Keratinocyte (primary cell): ENCODE data around the gene HAO2. TPM values are rescaled to one million over a fixed set of nuclear protein-coding genes. Genes with fewer than 3 reads are reported as not detected.

Experiments
- DNase-seq: peaks from one replicate; pipeline ENCODE4 v3.0.0-alpha.2; 2011; ENCODE audit warnings: low read depth, missing footprints, low spot score
- FAIRE-seq: peaks from 2 replicates; lab custom pipeline; 2011; peaks lifted over from hg19 to GRCh38; lab: Jason Lieb, UNC
- H2AFZ ChIP-seq: 2 replicates; pipeline ENCODE4 v1.6.0; 2012; ENCODE audit warnings: low read length, control low read depth, inconsistent platforms; ENCODE audit not compliant: control insufficient read depth
- H3K27ac ChIP-seq: 2 replicates; pipeline ENCODE4 v1.5.1; 2011; ENCODE audit warnings: low read length; ENCODE audit not compliant: control insufficient read depth, insufficient read depth
- H3K27me3 ChIP-seq: 3 replicates; pipeline ENCODE4 v1.6.0; 2011; ENCODE audit warnings: low read length; ENCODE audit not compliant: control insufficient read depth, insufficient read depth; ENCODE audit errors: extremely low read depth
- H3K36me3 ChIP-seq, 2 experiments: 2 replicates in 1 of 2; 3 replicates in 1 of 2; pipeline ENCODE4 v1.5.1; 2011; ENCODE audit warnings: low read length in 2 of 2, mild to moderate bottlenecking in 1 of 2; ENCODE audit not compliant: control insufficient read depth in 2 of 2, insufficient read depth in 2 of 2; ENCODE audit errors: extremely low read depth in 1 of 2
- H3K4me1 ChIP-seq: 3 replicates; pipeline ENCODE4 v1.5.1; 2011; ENCODE audit warnings: low read length; ENCODE audit not compliant: control insufficient read depth, insufficient read depth; ENCODE audit errors: extremely low read depth
- H3K4me2 ChIP-seq: 3 replicates; pipeline ENCODE4 v1.6.0; 2011; ENCODE audit warnings: low read depth, low read length; ENCODE audit not compliant: control insufficient read depth, insufficient read depth; ENCODE audit errors: extremely low read depth
- H3K4me3 ChIP-seq, 3 experiments: fragments of 200-600 bp in 1 of 3; sonication (generic) in 1 of 3; 2 replicates in 2 of 3; 3 replicates in 1 of 3; pipeline ENCODE4 v1.5.1; 2011 to 2016; ENCODE audit warnings: low read length in 3 of 3, mild to moderate bottlenecking in 3 of 3, control low read depth in 2 of 3, inconsistent platforms in 1 of 3, low read depth in 1 of 3, mixed read lengths in 1 of 3, mixed run types in 1 of 3, moderate library complexity in 1 of 3; ENCODE audit not compliant: control insufficient read depth in 2 of 3, insufficient read depth in 2 of 3; ENCODE audit errors: extremely low read depth in 1 of 3
- H3K79me2 ChIP-seq: 2 replicates; pipeline ENCODE4 v1.6.0; 2012; ENCODE audit warnings: low read length; ENCODE audit not compliant: control insufficient read depth, insufficient read depth
- H3K9ac ChIP-seq: 3 replicates; pipeline ENCODE4 v1.6.0; 2011; ENCODE audit warnings: low read length; ENCODE audit not compliant: control insufficient read depth, insufficient read depth; ENCODE audit errors: extremely low read depth
- H3K9me1 ChIP-seq: 3 replicates; pipeline ENCODE4 v1.6.0; 2011; ENCODE audit warnings: low read length; ENCODE audit not compliant: control insufficient read depth, insufficient read depth; ENCODE audit errors: extremely low read depth
- H3K9me3 ChIP-seq: 2 replicates; pipeline ENCODE4 v1.5.1; 2012; ENCODE audit warnings: low read depth, low read length; ENCODE audit not compliant: control insufficient read depth
- H4K20me1 ChIP-seq: 3 replicates; pipeline ENCODE4 v1.6.0; 2011; ENCODE audit warnings: low read length; ENCODE audit not compliant: control insufficient read depth, insufficient read depth; ENCODE audit errors: extremely low read depth
- CTCF ChIP-seq, 3 experiments: IDR thresholded peaks in 1 of 3; conservative IDR thresholded peaks in 1 of 3; optimal IDR thresholded peaks in 1 of 3; 2 replicates in 2 of 3; 3 replicates in 1 of 3; pipeline versions ENCODE3 to v1.5.1; 2011; ENCODE audit warnings: low read length in 3 of 3, mild to moderate bottlenecking in 3 of 3, moderate library complexity in 2 of 3, control low read depth in 1 of 3, inconsistent platforms in 1 of 3; ENCODE audit not compliant: insufficient read depth in 2 of 3; ENCODE audit errors: extremely low read depth in 1 of 3
- EZH2 ChIP-seq: IDR thresholded peaks from one replicate; pipeline ENCODE4 v1.6.1; 2012; ENCODE audit warnings: inconsistent platforms, mild to moderate bottlenecking, low read length, moderate library complexity
- dilution Hi-C: fragments of 300-500 bp; cut with MboI; formaldehyde crosslinking; loops from one replicate; pipeline ENCODE4 v1.7.0; 2020; ENCODE audit warnings: low sequenced_read_pairs; ENCODE audit not compliant: extremely low pct_ligation_motif_present
- polyA plus RNA-seq, 5 experiments: library from polyadenylated mRNA; depleted of rRNA in 3 of 5; stranded (reverse) in 3 of 5; stranded (forward) in 1 of 5; unstranded in 1 of 5; fragments of >200 nt; gene quantifications; 1 replicate in 1 of 5; 2 replicates in 3 of 5; 3 replicates in 1 of 5; pipeline versions ENCODE4 v1.2.1 to v1.2.3, GENCODE V29; 2011 to 2012; ENCODE audit warnings: missing spikeins in 2 of 5, low read depth in 1 of 5, low replicate concordance in 1 of 5

Gene HAO2
- polyA plus RNA-seq, 1 donor (not counting 4 experiments of a cell fraction or from before 2014, with no cell fraction given) = not detected

GRCh38 chr1:119384591-119384990, 16.0 kb downstream of the HAO2 start:
- no peak overlapping the region for H2AFZ ChIP-seq
- DNase-seq = no peak
- no peak for FAIRE-seq
- H3K9me1 ChIP-seq = no peaks in the 10 kb centered on the region
- H3K4me2 ChIP-seq = no peak overlapping the region
- H3K9me3 ChIP-seq = no peaks in the 10 kb centered on the region
- H3K9ac ChIP-seq = no peak overlapping the region
- peaks cover 4% of the 10 kb centered on the region for H3K27me3 ChIP-seq
- no peaks in the 10 kb centered on the region for H3K36me3 ChIP-seq
- dilution Hi-C loops = no loop called here
- no peak overlapping the region for H3K27ac ChIP-seq
- H3K79me2 ChIP-seq = no peaks in the 10 kb centered on the region
- peaks cover 2% of the 10 kb centered on the region for H3K4me1 ChIP-seq
- H4K20me1 ChIP-seq = no peaks in the 10 kb centered on the region
- H3K4me3 ChIP-seq = no peak overlapping the region
- TF ChIP-seq CTCF (optimal IDR thresholded peaks at IDR 0.05 in 1 of 3, IDR thresholded peaks at IDR 0.05 in 1 of 3, conservative IDR thresholded peaks at IDR 0.05 in 1 of 3; ENCODE audit: extremely low read depth in 1 of 3, insufficient read depth in 2 of 3, low read length in 3 of 3) = no peak
- TF ChIP-seq EZH2 = no peak

- H3K27me3 ChIP-seq = peaks cover 4% of the 10 kb centered on the region
- no peak overlapping the region for H3K4me2 ChIP-seq
- no peak overlapping the region for H3K27ac ChIP-seq
- H3K79me2 ChIP-seq = no peaks in the 10 kb centered on the region
- TF ChIP-seq CTCF (optimal IDR thresholded peaks at IDR 0.05 in 1 of 3, IDR thresholded peaks at IDR 0.05 in 1 of 3, conservative IDR thresholded peaks at IDR 0.05 in 1 of 3; ENCODE audit: extremely low read depth in 1 of 3, insufficient read depth in 2 of 3, low read length in 3 of 3) (no peak), EZH2 (no peak)
- H3K9ac ChIP-seq = no peak overlapping the region
- no peak overlapping the region for H3K4me3 ChIP-seq
- DNase-seq (no peak), FAIRE-seq (no peak)
- H3K9me3 ChIP-seq = no peaks in the 10 kb centered on the region
- no peak overlapping the region for H2AFZ ChIP-seq
- no peaks in the 10 kb centered on the region for H3K36me3 ChIP-seq
- H3K9me1 ChIP-seq = no peaks in the 10 kb centered on the region
- no peaks in the 10 kb centered on the region for H4K20me1 ChIP-seq
- H3K4me1 ChIP-seq = peaks cover 2% of the 10 kb centered on the region
- dilution Hi-C loops = no loop called here
Observed at GRCh38 chr1:119385650-119386049, 17.1 kb downstream of the HAO2 start.
